Activated T-cell treated with anti-CD3 and anti-CD28 coated beads for 24 hours (primary cell): ENCODE measurements around the gene GRK1.
"Not testable (repeated sequence)": the region's sequence is repeated elsewhere in the genome, so short reads cannot be mapped to it uniquely, and the experiment has no call there.

ENCODE experiments used
- DNase-seq: peaks from one replicate; pipeline ENCODE4 v3.0.0-alpha.2; 2020; ENCODE audit warnings: low read depth

GRK1 gene

DNA sequence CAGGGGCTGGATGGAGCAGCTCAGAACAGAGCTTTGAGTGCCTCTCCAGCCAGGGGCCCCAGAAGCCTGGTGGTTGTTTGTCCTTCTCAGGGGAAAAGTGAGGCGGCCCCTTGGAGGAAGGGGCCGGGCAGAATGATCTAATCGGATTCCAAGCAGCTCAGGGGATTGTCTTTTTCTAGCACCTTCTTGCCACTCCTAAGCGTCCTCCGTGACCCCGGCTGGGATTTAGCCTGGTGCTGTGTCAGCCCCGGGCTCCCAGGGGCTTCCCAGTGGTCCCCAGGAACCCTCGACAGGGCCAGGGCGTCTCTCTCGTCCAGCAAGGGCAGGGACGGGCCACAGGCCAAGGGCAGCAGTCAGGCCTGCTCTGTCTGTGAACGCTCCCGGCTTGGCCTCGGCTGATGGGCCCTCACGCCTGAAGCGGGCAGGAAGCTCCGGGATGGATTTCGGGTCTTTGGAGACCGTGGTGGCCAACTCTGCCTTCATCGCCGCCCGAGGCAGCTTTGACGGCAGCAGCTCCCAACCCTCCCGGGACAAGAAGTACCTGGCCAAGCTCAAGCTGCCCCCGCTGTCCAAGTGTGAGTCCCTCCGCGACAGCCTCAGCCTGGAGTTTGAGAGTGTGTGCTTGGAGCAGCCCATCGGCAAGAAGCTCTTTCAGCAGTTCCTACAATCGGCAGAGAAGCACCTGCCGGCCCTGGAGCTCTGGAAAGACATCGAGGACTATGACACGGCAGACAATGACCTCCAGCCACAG lies at the start of gene GRK1:
Gene GRK1, plus strand, starts transcription at position 269 of the 751 bp plus-strand sequence. Its CDS starts 168 bp downstream, at position 437.
- DNase-seq = no peak

DNA sequence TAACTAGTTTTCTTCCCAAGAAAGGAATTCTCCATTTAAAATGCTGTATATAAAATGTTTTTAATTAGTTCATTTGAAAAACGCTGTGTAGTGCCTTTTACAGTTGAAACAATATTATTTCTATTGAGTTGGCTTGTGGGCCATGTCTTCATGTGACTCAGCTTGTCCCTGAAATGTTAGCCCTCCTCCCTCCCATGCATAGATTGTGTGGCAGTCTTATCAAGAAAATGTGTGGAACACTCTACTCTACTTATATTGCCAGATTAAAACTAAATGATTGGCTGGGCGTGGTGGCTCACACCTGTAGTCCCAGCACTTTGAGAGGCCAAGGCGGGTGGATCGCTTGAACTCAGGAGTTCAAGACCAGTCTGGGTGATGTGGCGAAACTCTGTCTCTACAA lies 49.1 kb upstream of the GRK1 start:
- no peak for DNase-seq

DNA sequence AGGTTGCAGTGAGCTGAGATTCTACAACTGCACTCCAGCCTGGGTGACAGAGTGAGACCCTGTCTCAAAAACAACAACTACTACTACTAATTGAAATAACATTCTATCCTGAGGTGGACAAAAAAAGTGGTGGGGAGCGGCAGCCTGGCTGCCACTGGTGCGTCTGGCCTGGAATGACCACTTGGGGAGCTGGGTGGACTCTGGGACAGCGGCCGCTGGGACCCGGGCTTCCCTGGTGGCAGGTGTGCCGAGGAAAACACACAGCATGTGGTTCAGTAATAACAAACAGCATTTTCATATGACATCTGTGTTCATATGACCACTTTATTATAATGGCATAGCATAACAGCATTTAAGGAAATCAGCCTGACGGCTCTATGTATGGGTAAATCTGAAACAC lies 48.6 kb upstream of the GRK1 start:
- DNase-seq = no peak

DNA sequence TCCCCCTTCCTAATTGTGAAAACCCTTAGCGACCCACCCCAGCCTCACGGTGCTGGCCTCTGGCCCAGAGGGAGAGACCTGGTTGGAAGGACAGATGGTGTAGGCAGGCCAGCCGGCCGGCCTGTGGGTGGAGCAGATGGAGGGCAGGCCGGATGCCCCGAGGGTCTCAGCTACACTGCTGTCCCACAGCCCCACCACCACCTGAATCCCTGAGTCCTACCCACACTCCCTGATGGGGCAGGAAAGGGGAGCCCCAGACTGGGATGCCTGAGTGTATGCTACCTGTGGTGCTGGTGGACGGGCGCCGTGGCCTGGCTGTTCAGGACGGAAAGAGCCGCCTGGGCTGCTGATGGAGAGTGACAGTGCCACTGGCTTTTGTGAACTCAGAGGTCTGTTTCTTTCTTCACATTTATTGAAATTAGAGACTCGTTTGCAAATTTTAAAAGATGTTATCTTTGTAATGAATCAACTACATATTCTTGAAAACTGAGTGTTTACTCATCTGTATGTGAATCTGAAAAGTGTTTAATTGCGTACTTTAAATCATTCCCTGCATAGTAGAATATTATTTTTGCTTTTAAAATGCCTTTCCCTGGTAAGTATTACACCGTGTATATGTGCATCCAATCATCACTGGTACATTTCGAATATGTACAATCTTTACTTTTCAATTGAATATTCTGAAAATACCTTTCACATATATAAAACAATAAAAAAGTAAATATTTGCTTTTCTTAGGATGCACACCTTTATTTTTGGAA lies 46.8 kb upstream of the GRK1 start:
- no peak for DNase-seq

DNA sequence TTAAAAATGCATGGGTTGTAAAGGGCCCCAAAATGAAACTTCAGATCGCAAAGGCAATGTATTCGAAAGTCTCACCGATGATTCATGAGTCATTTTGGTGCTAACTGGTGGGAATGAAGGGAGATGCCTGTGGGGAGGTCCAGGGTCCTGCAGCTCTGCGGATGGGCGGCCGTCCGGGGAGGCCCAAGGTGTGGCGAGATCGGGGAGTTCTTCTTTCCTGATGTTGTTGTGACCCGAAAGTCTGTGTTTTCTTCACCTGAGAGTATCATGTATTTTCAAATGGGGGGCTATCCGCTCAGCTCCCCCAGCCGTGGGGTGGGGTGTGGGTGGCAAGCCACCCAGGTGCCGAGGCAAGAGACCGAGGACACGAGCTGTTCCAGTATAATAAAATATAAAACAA lies 46.0 kb upstream of the GRK1 start:
- DNase-seq = no peak

DNA sequence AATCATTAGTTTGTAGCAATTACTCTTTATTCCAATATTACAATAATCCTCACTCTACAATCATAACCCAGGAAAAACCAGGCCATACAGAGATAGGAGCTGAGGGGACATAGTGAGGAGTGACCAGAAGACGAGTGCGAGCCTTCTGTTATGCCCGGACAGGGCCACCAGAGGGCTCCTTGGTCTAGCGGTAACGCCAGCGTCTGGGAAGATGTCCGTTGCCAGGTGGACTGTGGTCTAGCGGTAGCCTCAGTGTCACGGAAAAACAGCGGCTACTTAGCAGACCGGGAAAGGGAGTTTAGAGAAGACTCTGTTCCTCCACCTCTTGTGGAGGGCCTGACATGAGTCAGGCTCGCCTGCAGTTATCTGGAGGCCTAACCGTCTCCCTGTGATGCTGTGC lies 45.5 kb upstream of the GRK1 start:
- not testable (repeated sequence) for DNase-seq

DNA sequence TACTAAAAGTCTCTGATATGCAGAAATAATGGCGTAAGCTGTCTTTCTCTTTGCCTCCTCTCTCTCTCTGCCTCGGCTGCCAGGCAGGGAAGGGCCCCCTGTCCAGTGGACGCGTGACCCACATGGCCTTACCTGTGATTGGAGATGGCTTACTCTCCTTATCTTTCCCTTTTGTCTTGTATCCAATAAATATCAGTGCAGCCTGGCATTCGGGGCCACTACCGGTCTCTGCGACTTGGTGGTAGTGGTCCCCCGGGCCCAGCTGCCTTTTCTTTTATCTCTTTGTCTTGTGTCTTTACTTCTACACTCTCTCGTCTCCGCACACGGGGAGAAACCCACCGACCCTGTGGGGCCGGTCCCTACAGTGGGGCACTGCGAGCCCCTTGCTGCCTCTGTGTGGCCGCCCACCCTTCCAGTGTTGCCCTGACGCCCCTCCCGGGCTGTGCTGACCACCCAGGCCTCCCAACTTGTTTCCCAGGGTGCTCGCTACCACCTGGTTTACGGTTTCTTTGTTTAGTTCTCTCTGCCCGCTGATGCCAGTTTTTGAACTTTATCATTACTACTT lies 45.0 kb upstream of the GRK1 start:
- not testable (repeated sequence) for DNase-seq

DNA sequence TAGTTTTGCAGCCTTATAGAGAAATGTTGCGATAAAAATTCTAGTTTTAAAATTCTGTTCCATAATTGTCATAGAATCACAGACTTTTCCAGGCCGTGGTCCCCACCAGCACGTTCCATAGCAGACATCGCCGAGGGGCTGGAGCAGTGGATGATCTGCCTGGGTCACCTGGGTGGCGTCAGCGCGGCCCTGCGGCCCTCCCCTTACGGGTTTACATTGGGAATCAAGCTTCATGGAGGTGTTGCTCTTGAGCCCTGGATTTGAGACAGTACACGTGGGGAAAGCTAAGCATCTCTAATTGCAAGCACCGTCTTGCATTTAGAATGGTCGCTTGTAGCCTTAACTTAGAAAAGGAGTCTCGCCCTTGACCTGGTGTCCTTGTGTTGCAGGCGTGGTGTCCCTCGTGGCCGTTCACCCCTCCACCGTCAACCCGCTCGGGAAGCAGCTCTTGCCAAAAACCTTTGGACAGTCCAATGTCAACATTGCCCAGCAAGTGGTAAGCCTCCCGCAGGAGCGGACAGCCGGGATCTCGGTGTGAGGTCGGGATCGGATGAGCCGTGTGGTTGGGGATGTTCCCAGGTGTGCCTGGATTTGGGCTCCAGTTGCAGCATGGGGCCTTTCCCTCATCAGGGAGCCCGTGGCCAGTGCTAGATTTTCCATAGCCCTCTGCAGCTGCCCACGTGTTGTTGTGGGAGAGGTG lies 44.1 kb upstream of the GRK1 start:
- DNase-seq = no peak

DNA sequence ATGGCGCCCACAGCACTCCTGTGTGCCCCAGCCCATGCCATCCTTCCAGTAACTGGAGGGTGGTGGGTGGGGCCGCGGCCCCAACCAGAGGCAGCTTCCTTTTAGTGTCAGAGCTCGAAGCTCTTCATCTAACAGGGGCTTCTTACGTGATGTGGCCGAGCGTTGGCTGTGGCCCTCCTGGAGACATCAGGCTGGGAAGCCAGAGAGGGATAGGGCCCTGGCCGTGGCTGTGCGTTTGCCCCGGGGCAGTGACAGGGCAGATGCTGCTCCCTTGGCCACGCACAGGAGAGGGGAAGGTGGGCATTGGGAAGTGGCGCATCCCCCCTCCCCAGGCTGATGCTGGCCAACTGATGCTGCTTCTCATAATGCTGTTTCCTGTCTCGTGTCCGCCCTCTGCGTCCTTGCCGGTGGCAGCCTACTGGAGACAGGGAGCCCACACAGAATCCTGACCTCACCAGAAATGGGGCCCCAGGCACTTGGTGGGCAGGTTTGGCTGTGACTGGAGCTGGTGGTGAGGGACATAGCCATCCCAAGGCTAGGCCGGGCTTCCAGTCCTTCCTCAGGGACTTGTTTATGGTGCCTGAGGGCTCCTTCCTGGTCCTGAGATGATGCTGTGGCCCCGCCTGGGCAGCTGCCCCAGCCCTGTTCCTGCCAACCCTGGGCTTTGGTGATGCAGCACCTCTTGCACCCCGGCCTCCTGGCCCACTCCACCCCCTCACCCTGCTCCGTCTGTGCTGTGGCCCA lies 43.4 kb upstream of the GRK1 start:
- DNase-seq = no peak

DNA sequence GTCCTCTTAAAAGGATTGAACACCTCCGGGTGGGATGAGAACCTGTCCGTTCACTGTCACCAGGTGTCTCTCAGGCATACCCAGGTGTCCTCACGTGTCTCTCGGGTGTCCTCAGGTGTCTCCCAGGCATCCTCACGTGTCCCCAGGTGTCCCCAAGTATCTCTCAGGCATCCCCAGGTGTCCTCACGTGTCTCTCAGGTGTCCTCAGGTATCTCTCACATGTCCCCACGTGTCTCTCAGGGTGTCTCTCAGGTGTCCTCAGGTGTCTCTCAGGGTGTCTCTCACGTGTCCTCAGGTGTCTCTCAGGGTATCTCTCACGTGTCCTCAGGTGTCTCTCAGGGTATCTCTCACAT lies 42.8 kb upstream of the GRK1 start:
- no peak for DNase-seq

DNA sequence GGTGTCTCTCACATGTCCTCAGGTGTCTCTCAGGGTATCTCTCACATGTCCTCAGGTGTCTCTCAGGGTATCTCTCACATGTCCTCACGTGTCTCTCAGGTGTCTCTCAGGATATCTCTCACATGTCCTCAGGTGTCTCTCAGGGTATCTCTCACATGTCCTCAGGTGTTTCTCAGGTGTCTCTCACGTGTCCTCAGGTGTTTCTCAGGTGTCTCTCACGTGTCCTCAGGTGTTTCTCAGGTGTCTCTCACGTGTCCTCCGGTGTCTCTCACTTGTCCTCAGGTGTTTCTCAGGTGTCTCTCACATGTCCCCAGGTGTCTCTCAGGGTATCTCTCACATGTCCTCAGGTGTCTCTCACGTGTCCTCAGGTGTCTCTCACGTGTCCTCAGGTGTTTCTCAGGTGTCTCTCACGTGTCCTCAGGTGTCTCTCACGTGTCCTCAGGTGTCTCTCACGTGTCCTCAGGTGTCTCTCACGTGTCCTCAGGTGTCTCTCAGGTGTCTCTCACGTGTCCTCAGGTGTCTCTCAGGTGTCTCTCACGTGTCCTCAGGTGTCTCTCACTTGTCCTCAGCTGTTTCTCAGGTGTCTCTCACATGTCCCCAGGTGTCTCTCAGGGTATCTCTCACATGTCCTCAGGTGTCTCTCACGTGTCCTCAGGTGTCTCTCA lies 42.2 kb upstream of the GRK1 start:
- DNase-seq = not testable (repeated sequence)

DNA sequence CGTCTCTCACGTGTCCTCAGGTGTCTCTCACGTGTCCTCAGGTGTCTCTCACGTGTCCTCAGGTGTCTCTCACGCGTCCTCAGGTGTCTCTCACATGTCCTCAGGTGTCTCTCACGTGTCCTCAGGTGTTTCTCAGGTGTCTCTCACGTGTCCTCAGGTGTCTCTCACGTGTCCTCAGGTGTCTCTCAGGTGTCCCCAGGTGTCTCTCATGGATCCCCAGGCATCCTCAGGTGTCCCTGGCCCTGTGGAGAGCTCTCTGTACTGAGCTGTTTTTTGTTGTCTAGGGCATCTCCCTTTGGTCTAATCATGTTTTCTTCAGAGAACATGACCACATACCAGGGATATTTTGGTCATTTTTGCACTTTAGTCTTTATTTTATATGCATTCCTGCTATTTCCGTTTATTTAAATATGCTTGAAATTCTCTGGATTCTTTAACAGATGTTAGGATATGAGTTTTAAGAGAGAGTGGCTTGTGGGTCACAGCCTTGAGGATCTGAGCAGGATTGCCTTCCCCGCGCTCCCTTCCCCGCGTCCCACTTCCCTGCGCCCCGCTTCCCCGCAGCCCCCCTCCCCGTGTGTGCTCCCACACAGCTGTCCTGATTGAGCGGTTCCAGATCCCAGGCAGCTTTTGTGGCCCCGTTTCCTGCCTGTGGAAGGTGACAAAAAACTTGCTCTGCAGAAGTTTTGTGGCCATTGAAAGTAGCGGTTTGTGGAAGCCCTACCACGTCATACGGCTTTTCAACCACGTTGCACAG lies 40.9 kb upstream of the GRK1 start:
- DNase-seq = no peak

DNA sequence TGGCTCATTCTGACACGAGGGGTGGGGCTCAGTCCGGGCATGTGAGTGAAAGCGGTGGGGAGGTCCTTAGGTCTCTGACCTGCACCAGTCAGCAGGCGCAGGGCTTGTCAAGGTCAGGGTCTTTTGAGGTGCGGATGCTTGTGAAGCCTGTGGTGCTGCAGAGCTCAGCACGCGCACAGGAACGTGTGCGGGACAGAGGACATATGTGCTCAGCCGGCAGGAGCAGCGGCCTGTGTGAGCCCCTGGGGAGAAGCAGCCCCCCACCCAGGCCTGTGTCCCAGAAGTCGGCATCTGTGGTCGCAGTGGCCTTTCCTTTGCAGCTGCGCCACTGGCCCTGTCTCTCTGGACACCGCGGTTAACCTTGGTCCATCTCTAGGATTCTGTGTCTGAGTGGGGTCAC lies 39.9 kb upstream of the GRK1 start:
- DNase-seq = no peak

DNA sequence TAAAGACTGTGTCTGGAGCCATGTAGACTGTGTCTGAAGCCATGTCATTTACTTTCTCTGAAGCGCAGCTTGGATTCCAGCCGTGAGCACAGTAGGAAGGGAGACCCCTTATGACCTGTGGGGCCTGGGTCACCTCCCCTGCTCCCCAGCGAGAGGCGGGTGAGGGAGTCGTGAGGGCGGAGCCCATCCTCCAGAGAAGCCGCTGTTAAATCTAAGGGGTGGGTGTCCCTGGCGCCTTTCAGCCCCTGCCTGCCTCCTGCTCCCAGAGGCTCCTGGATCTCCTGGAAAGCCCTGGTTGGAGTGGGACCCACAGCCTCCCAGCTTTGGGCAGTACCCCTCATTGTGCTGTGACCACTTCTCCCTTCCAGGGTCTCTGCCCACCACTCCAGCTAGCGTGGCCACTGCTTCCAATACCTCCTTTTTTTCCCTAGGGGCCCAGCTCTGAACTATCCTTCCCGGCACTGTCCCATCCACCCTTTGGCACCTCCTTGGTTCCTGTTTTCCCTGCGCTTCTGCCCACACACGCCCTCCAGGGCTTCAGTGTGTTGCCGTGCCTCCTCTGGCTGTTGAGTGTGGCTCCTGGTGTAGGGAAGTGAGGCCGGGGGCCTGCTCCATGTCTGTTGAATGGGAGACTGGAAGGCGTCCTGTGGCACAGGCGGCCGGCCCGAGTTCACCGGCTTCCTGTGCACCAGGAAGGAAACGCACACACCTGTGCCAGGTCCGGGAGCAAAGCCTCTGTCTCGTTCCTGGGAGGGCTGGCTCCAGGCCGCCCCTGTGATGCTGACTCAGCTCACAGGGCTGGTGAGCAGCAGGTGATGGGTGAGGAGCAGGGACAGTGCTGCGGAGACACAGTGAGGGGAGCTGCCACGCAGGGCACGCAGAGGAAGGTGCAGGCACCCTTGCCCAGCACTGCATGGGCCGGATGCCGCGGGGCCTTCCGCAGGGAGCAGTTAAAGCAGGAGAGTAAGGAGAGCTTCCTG lies 38.4 kb upstream of the GRK1 start:
- no peak for DNase-seq

DNA sequence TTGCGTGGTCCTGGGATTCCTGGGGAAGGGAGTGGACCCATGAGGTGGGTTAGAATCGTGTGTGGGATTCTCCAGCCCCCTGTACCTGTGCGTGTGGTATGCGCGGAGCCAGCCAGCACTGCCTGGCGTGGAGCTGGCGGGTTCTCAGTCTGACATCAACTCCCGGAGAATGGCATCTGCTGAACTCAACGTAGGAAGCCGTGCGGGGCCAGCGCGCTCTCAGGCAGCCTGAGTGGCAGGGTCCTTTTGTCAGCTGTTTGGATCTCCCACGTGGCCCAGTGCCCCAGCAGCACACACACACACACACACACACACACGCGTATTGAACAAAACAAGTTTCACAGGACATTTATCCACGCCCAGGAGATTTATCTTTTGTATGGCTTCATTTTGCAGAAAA lies 37.2 kb upstream of the GRK1 start:
- DNase-seq = no peak

DNA sequence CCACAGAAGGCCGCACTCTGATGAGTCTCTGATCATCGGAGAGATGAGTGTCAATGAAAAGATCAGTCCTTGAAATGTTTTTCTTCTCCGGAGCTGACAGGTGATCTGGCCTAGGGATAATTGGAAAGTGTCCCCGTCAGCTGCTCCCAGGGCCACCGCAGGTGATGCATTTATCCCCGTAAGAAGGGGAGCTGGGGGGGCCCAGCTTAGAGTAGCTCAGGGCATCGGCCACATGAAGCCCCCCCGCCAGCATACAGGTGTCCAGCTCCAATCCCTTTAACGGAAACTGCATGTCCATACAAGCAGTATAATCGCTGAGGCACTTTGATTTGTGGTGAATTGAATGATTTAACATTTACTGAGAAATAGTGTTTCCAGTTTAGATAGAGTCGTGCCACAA lies 36.7 kb upstream of the GRK1 start:
- no peak for DNase-seq

DNA sequence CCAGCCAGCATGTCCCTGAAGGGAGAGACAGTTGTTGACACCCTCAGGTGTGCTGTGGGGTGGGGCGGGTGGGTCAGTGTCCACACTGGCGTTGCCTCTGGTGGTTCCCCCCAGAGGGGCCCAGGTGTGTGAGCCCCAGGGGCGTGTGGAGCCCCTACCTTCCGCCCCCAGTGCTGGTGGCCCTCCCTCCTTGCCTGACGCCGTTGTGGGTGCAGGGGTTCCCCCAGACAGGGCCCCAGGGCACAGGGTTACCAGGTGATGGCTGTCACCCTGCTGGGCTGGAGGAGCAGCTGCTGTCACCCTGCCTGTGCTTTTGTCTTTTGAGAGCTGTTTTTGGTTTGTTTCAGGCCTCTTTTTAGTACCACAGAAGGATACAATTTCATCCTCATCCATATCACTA lies 36.2 kb upstream of the GRK1 start:
- no peak for DNase-seq

DNA sequence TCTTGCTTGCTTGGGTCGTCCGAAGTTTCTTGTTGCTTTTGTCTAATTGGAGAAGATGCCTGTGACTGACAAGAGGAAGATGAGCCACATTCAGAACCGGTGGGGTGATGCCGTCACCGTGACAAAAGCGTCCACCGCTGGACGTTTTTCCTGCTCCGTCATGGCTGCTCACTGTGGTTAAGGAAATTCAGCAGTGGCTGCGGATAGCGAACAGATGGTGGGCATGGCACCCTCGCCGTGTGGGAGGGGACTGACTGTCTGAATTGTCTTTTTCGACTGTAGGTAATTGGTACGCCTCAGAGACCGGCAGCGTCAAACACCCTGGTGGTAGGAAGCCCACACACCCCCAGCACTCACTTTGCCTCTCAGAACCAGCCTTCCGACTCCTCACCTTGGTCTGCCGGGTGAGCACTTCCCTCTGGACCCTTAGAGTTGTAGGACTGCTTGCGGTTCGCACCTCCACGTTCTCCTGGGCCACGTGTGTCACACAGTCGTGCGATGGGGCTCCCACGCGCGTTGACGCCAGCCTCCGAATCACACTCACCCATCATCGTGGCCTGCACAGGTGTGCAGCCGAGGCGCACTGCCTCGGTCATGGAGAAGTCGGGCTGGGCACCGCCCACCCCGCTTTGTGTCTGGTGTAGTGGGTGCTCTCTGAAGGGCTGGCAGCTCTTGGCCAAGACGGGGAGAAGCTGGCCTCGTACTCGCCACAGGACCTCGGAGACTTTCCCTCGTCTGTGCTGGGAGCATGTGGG lies 35.5 kb upstream of the GRK1 start:
- no peak for DNase-seq
